Hindlimb muscle (tissue), 1 donor: ENCODE data around the gene HOXC5. TPM values are rescaled to one million over a fixed set of nuclear protein-coding genes. Genes with fewer than 3 reads are reported as not detected.

Experiments used
- DNase-seq: peaks from one replicate; pipeline ENCODE4 v3.0.0-alpha.2; 2013
- polyA plus RNA-seq: library from polyadenylated mRNA; unstranded; fragments of 120-200 nt; gene quantifications from one replicate; pipeline ENCODE4 v1.2.1, GENCODE V29; 2013; ENCODE audit not compliant: insufficient read length

HOXC5 gene
- polyA plus RNA-seq, 1 donor, result 1.8 TPM

- no peak for DNase-seq
Measured at GRCh38 chr12:54006559-54007220, 26.2 kb upstream of the HOXC5 start.

- no peak for DNase-seq
Measured at GRCh38 chr12:54007538-54008259, 25.2 kb upstream of the HOXC5 start.

DNA sequence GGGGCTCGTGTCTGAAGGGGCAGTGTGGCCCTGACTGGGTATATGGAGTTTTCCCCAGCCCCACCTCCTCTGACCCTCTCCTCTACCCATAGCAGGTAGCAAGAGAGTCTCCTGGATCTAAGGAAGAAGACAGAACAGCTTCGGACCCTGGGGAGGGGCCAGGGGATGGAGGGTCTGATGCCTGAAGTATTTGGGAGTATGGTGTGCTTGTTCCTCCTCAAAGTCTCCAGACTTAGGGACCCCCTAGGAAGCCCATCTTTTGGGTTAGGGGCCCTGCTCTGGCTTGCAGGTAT is 24.6 kb upstream of the HOXC5 start:
- no peak for DNase-seq

- DNase-seq, result no peak
Measured at GRCh38 chr12:54009171-54010052, 23.4 kb upstream of the HOXC5 start.

- DNase-seq, result no peak
Measured at GRCh38 chr12:54010053-54010971, 22.5 kb upstream of the HOXC5 start.

GRCh38 chr12:54010972-54011664 is 21.7 kb upstream of the HOXC5 start:
- DNase-seq, result no peak

DNA sequence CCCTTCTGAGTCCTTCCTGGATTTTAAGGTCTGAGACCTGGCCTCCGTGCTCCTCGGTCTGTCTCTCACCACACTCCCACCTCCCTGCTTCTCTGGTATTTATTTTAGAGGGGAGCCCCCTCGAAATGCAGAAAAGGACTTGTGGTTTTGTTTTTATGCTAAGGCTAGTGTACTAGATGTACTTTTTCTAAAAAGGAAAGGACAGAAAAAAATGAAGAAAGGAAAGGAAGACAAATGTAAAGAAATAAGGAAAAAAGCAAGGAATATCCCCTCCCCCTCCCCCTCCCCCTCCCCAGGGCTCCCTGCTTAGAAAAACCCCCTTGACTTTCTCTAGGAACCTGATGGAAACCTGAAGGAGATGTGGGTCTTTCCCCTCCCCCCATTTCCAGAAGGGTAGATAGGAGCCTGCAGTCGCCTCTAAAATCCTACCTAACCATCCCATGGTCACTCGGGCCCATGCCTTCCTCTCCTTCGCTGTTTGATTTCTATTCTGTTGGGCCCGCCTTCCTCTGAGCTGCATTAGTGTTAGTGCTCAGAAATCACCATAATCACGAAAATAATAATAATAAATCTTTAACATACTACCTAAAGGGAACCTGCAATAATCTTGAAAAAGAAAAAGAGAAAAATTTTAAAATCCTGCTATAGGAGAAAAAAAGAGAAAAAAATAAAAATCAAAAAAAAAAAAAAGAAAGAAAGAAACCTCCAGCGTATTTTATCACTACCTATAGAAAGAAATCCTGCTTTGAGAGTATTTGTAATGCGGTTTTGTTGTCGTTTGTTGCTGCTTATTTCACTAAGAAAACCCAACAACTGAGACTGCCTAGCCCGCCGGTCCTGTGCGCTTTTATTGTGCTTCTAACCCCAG is 21.0 kb upstream of the HOXC5 start:
- DNase-seq, result no peak

DNA sequence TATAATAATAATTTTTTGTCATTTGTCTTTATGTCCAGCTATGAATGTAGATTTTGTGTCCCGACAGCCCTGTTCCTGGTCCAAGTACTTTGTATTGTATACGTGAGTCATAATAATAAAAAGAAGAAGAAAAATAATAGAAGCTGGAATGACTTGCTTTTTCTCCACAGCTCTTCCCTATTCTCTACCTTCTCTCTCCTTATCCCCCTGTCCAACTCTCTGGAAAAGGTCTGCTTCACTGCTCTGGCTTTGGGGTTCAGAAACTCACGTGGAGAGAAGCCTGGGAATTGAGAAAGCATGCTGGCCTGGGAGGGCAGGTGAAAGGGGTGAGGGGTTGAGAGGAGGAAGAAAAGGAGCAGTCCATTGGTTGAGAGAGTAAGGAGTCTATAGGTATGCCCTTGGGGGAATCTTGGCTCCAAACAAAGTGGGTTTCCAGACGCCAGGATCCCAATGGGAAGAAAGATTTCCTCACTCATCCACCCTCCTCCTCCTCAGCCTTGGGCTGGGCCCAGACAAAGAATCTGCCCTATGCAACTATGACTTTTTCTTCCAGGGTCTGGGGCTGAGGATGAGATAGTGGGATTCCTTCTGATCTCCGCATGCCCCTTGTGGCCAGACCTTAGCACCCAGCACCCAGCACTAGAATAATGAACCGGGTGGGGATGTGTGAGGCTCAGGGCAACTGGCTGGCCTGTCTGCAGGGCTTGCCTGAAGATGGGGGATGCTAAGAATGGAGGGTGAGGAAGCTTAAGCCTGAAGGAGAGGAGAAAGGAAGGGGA is 20.0 kb upstream of the HOXC5 start:
- DNase-seq, result no peak

GRCh38 chr12:54014377-54015017 is 18.4 kb upstream of the HOXC5 start:
- no peak for DNase-seq

- DNase-seq, result no peak
Measured at GRCh38 chr12:54015018-54015931, 17.6 kb upstream of the HOXC5 start.

DNA sequence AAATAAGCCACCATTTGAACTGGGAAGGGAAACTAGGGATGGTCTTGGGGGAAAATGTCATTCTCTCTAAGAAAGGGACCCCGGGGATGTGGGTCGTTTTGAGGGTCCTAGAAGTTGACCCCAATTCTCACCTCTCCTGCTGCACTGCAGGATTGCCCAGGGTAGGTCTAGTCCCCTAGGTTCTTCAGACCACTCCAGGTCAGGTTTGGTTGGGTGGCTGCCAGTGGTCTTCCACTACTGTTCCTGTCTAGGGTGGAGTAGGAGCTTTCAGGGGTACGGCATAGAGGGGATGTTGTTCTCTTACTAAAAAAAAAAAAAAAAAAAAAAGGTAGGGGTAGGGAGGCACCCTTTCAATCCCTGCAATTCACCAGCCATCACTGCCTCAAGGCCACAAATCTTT is 16.8 kb upstream of the HOXC5 start:
- DNase-seq, result no peak

GRCh38 chr12:54016478-54016964 is 16.3 kb upstream of the HOXC5 start:
- peak; percentile 81 for DNase-seq

- no peak for DNase-seq
Measured at GRCh38 chr12:54017027-54017788, 15.6 kb upstream of the HOXC5 start.

GRCh38 chr12:54017878-54018467 is 14.9 kb upstream of the HOXC5 start:
- DNase-seq, result peak; percentile 92

DNA sequence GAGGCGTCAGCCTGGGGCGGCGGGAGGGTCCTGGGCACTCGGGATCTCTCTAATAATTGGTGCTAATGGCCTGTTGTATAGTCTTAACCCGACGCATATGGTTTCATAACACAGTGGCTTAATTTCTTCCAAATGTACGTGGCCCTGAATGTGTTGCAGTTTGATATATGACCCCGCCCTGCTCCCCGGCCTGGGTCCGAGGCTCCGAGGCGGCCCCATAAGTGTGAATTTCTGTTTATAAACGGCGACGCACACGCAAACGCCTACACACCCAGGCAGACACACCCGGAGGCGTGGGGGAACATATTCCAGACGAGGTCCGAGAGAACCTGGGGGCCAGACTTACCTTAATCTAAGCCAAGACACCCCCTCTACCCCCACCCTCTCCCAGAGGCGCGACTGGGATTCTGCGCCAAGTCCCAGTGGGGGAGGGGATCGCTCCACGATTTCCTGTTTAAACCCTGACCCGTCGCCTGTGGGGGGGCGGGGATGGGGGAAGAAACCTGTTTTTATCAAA is 14.3 kb upstream of the HOXC5 start:
- DNase-seq, result no peak

DNA sequence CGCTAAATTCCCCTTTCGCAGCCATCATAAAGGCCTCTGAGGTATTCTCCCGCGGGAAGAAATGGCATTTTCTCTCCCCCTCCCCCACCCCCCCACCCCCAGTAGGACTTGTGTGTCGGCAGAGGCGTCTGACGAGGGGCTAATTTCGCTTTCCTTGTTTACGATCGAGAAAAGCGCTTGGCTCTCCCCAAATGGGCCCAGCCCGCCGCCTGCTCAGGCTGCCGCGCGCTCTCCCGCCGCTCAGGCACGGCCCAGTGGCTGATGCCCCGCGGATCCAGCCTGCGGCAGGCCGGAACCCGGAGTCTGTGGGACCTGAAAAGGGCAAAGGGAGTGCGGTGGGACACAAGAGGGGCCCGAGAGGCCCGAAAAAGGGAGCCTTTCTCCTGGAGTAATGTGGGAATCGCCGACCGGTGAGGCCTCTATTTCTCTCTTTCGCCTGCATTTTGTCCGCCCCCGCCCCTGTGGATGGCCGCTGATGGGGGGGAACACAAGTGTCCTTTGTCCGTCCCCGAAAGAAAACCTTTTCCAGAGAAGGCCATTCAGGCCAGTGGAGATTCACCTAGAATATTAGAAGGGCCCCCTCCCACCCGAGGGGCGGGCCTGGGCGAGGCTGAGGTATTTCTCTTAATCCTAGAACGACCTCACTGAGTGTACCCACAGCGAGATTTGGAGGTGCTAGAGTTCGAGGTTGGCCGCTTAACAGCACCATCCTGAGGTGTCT is 13.6 kb upstream of the HOXC5 start:
- no peak for DNase-seq
